CD4-positive, alpha-beta memory T cell (primary cell): ENCODE measurements around the gene PCDHGA6. TPM values are rescaled to one million over a fixed set of nuclear protein-coding genes. Genes with fewer than 3 reads are reported as not detected.
"Not testable (repeated sequence)": the region's sequence is repeated elsewhere in the genome, so short reads cannot be mapped to it uniquely, and the experiment has no call there.

Source experiments
- CTCF ChIA-PET: fragments of 350-600 bp; sonication (Branson Sonifier 250); formaldehyde crosslinking; loops from one replicate; lab custom pipeline; 2021; ENCODE audit warnings: inconsistent platforms; ENCODE audit not compliant: partially characterized antibody; lab: Charles Lee
- POLR2A ChIA-PET: fragments of 350-600 bp; sonication (Branson Sonifier 250); formaldehyde crosslinking; loops from one replicate; lab custom pipeline; 2021; ENCODE audit not compliant: partially characterized antibody; lab: Charles Lee
- DNase-seq, 5 donors: peaks; one replicate each; pipeline versions ENCODE4 v3.0.0 to v3.0.0-alpha.2; 2020 to 2022; ENCODE audit warnings: mixed read lengths in 1 of 5
- H3K27ac ChIP-seq: one replicate; pipeline ENCODE4 v1.7.0; 2013; ENCODE audit warnings: low read depth, low read length
- H3K27me3 ChIP-seq: 2 replicates; pipeline ENCODE4 v1.7.0; 2013; ENCODE audit warnings: mild to moderate bottlenecking, low read length, moderate library complexity; ENCODE audit not compliant: insufficient read depth
- H3K36me3 ChIP-seq: 2 replicates; pipeline ENCODE4 v1.7.0; 2013; ENCODE audit warnings: mild to moderate bottlenecking, low read length, moderate library complexity; ENCODE audit not compliant: insufficient read depth
- H3K4me1 ChIP-seq: 2 replicates; pipeline ENCODE4 v1.7.0; 2013; ENCODE audit warnings: mild to moderate bottlenecking, low read length, moderate library complexity; ENCODE audit not compliant: insufficient read depth
- H3K4me3 ChIP-seq, 2 donors: one replicate each; pipeline ENCODE4 v1.7.0; 2013; ENCODE audit warnings: low read length in 2 of 2, mild to moderate bottlenecking in 1 of 2
- H3K9me3 ChIP-seq, 2 donors: one replicate each; pipeline ENCODE4 v1.7.0; 2013; ENCODE audit warnings: low read length in 2 of 2, control low read depth in 1 of 2; ENCODE audit not compliant: control insufficient read depth in 1 of 2
- H3K27ac Mint-ChIP-seq, 7 donors: one replicate each; pipeline ENCODE4 v1.8.0; 2020 to 2021; ENCODE audit warnings: mixed read lengths in 7 of 7, mild to moderate bottlenecking in 6 of 7, inconsistent platforms in 3 of 7, moderate library complexity in 3 of 7
- H3K27me3 Mint-ChIP-seq, 2 donors: one replicate each; pipeline ENCODE4 v1.8.0; 2020 to 2021; ENCODE audit warnings: mixed read lengths in 2 of 2
- H3K36me3 Mint-ChIP-seq, 2 donors: one replicate each; pipeline ENCODE4 v1.8.0; 2020 to 2021; ENCODE audit warnings: mixed read lengths in 2 of 2, inconsistent platforms in 1 of 2, mild to moderate bottlenecking in 1 of 2
- H3K4me1 Mint-ChIP-seq, 4 donors: one replicate each; pipeline ENCODE4 v1.8.0; 2020 to 2021; ENCODE audit warnings: mixed read lengths in 4 of 4, mild to moderate bottlenecking in 1 of 4
- H3K4me3 Mint-ChIP-seq, 8 donors: one replicate each; pipeline ENCODE4 v1.8.0; 2020 to 2021; ENCODE audit warnings: mixed read lengths in 8 of 8, mild to moderate bottlenecking in 7 of 8, moderate library complexity in 6 of 8, inconsistent platforms in 3 of 8
- H3K9me3 Mint-ChIP-seq, 8 donors: one replicate each; pipeline ENCODE4 v1.8.0; 2020 to 2021; ENCODE audit warnings: mixed read lengths in 8 of 8, mild to moderate bottlenecking in 5 of 8, inconsistent platforms in 3 of 8, moderate library complexity in 1 of 8
- intact Hi-C: fragments of 100-400 bp; cut with micrococcal nuclease; formaldehyde crosslinking; loops from one replicate; pipeline ENCODE4 v1.15.1; 2023
- polyA plus RNA-seq, 2 donors: library from polyadenylated mRNA; unstranded; fragments of 300-500 nt; fragmentation: Illumina TruSeq; gene quantifications; one replicate each; pipeline ENCODE4 v1.2.3, GENCODE V29; 2021
- total RNA-seq, 2 experiments: library from RNA; stranded (reverse); gene quantifications; one replicate each; pipeline ENCODE4 v1.2.3, GENCODE V29; 2021

Gene PCDHGA6
- total and polyA plus RNA-seq, 4 experiments from 2014 or later, result 0.03 to 0.76 (median 0.50) TPM; not detected in 1

DNA sequence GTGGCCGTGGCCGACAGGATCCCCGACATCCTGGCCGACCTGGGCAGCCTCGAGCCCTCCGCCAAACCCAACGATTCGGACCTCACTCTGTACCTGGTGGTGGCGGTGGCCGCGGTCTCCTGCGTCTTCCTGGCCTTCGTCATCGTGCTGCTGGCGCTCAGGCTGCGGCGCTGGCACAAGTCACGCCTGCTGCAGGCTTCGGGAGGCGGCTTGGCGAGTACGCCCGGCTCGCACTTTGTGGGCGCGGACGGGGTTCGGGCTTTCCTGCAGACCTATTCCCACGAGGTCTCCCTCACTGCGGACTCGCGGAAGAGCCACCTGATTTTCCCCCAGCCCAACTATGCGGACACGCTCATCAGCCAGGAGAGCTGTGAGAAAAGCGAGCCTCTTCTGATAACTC is 27.7 kb upstream of the PCDHGA6 start:
- H3K4me1 ChIP-seq, H3K27me3 ChIP-seq, H3K4me3 Mint-ChIP-seq, DNase-seq, intact Hi-C loops, H3K27ac ChIP-seq, H3K9me3 ChIP-seq, H3K36me3 ChIP-seq, H3K4me1 Mint-ChIP-seq, POLR2A ChIA-PET, H3K4me3 ChIP-seq: not testable (repeated sequence)
- Mint-ChIP-seq H3K36me3 (peaks cover 5 to 12% of the 10 kb centered on the region in 2 donors), H3K9me3 (peaks cover 3 to 77% (median 64%) of the 10 kb centered on the region in 8 donors), H3K27me3 (peaks cover 33 to 44% of the 10 kb centered on the region in 2 donors), H3K27ac (peak overlapping the region in 1 of 7 donors; percentile 47)
- CTCF ChIA-PET, result interaction anchor here (1.4 kb wide), 1 partner anchor 221 kb away, joined by 6 read pairs; no protein-coding TSS in a partner anchor

GRCh38 chr5:141349917-141350619 is 23.6 kb upstream of the PCDHGA6 start, which contains the start of gene PCDHGB1:
PCDHGB1 (plus strand) TSS chr5:141350099; CDS start chr5:141350261, 162 bp downstream.
- Histone ChIP-seq H3K27me3 (no peaks in the 10 kb centered on the region), H3K4me3 (no peak within 1 kb of the TSS), H3K9me3 (peaks cover 0 to 3% of the 10 kb centered on the region in 2 donors), H3K36me3 (no peaks in the 10 kb centered on the region), H3K4me1 (no peaks in the 10 kb centered on the region), H3K27ac (no peak within 1 kb of the TSS)
- Mint-ChIP-seq H3K9me3 (peaks cover 0 to 61% (median 50%) of the 10 kb centered on the region in 8 donors), H3K4me1 (peaks cover 0 to 4% (median 2%) of the 10 kb centered on the region in 4 donors), H3K36me3 (peaks cover 4 to 10% of the 10 kb centered on the region in 2 donors), H3K27me3 (peaks cover 31 to 37% of the 10 kb centered on the region in 2 donors), H3K4me3 (peak within 1 kb of the TSS; percentile 19 to 81 (median 67)), H3K27ac (peak within 1 kb of the TSS in 1 of 7 donors; percentile 37)
- intact Hi-C loops, result loop anchor here (10.0 kb wide), 1 partner anchor 205 kb away; no protein-coding TSS in a partner anchor
- peak in 2 of 5 donors; percentile 15 to 32 for DNase-seq
- ChIA-PET POLR2A (no interaction called here), CTCF (interaction anchor here (0.7 to 1.4 kb wide), 3 partner anchors 11 to 163 kb away, joined by 3 to 5 read pairs (median 3); partner anchors contain the start of genes PCDHGA2 and TAF7)

DNA sequence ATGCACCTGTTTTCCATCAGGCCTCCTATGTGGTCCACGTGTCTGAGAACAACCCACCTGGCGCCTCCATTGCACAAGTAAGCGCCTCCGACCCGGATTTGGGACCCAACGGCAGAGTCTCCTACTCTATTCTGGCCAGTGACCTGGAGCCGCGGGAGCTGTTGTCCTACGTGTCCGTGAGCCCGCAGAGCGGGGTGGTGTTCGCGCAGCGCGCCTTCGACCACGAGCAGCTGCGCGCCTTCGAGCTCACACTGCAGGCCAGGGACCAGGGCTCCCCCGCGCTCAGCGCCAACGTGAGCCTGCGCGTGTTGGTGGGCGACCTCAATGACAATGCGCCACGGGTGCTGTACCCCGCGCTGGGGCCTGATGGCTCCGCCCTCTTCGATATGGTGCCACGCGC is 22.1 kb upstream of the PCDHGA6 start:
- H3K4me1 ChIP-seq, result no peaks in the 10 kb centered on the region
- intact Hi-C loops, result loop anchor here (10.0 kb wide), 1 partner anchor 203 kb away; no protein-coding TSS in a partner anchor
- H3K9me3 ChIP-seq, result peaks cover 0 to under 1% of the 10 kb centered on the region in 2 donors
- H3K36me3 ChIP-seq, result no peaks in the 10 kb centered on the region
- no peak overlapping the region for H3K27ac ChIP-seq
- H3K27me3 Mint-ChIP-seq, result peaks cover 36 to 42% of the 10 kb centered on the region in 2 donors
- H3K4me3 Mint-ChIP-seq, result no peak overlapping the region
- H3K27ac Mint-ChIP-seq, result no peak overlapping the region
- peaks cover 0 to 64% (median 51%) of the 10 kb centered on the region in 8 donors for H3K9me3 Mint-ChIP-seq
- peaks cover 2 to 6% of the 10 kb centered on the region in 2 donors for H3K36me3 Mint-ChIP-seq
- no peak overlapping the region for H3K4me3 ChIP-seq
- peaks cover 3% of the 10 kb centered on the region for H3K27me3 ChIP-seq
- ChIA-PET CTCF (no interaction called here), POLR2A (no interaction called here)
- no peak for DNase-seq
- H3K4me1 Mint-ChIP-seq, result peaks cover 0 to 4% (median 2%) of the 10 kb centered on the region in 4 donors

- Histone ChIP-seq H3K4me1 (no peaks in the 10 kb centered on the region), H3K4me3 (no peak within 1 kb of the TSS), H3K27ac (no peak within 1 kb of the TSS), H3K9me3 (no peaks in the 10 kb centered on the region), H3K36me3 (no peaks in the 10 kb centered on the region), H3K27me3 (peaks cover 11% of the 10 kb centered on the region)
- H3K9me3 Mint-ChIP-seq, result peaks cover 0 to 65% (median 47%) of the 10 kb centered on the region in 8 donors
- peaks cover 4 to 8% of the 10 kb centered on the region in 2 donors for H3K36me3 Mint-ChIP-seq
- DNase-seq, result peak in 1 of 5 donors; percentile 17
- H3K4me3 Mint-ChIP-seq, result peak within 1 kb of the TSS in 7 of 8 donors; percentile 33 to 58 (median 46)
- peaks cover 0 to 6% (median 3%) of the 10 kb centered on the region in 4 donors for H3K4me1 Mint-ChIP-seq
- peaks cover 41 to 44% of the 10 kb centered on the region in 2 donors for H3K27me3 Mint-ChIP-seq
- intact Hi-C loops, result loop anchor here (10.0 kb wide), 1 partner anchor 200 kb away; no protein-coding TSS in a partner anchor
- no peak within 1 kb of the TSS for H3K27ac Mint-ChIP-seq
- POLR2A ChIA-PET, result no interaction called here
- CTCF ChIA-PET, result interaction anchor here (1.7 to 2.2 kb wide), 2 partner anchors 15 to 209 kb away, joined by 5 read pairs; partner anchors contain the start of gene PCDHGB3
Observed at GRCh38 chr5:141354900-141355469, 18.7 kb upstream of the PCDHGA6 start, which contains the start of gene PCDHGA4. PCDHGA4 (plus strand) TSS chr5:141355021; CDS start chr5:141355108, 87 bp downstream.

DNA sequence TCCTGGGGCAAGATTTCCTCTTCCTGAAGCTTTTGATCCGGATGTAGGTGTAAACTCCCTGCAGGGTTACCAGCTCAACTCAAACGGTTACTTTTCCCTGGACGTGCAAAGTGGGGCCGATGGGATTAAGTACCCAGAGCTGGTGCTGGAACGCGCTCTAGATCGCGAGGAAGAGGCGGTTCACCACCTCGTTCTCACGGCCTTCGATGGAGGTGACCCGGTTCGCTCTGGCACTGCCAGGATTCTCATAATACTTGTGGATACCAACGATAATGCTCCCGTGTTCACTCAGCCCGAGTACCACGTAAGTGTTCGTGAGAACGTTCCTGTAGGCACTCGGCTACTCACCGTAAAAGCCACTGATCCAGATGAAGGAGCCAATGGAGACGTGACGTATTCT is 18.1 kb upstream of the PCDHGA6 start:
- Histone ChIP-seq H3K27ac (no peak overlapping the region), H3K4me1 (no peaks in the 10 kb centered on the region), H3K27me3 (peaks cover 11% of the 10 kb centered on the region), H3K9me3 (no peaks in the 10 kb centered on the region), H3K36me3 (no peaks in the 10 kb centered on the region), H3K4me3 (no peak overlapping the region)
- H3K27me3 Mint-ChIP-seq, result peaks cover 36 to 43% of the 10 kb centered on the region in 2 donors
- H3K4me1 Mint-ChIP-seq, result peaks cover 0 to 5% (median 2%) of the 10 kb centered on the region in 4 donors
- H3K36me3 Mint-ChIP-seq, result peaks cover 5 to 8% of the 10 kb centered on the region in 2 donors
- intact Hi-C loops, result loop anchor here (10.0 kb wide), 1 partner anchor 199 kb away; no protein-coding TSS in a partner anchor
- POLR2A ChIA-PET, result no interaction called here
- H3K9me3 Mint-ChIP-seq, result peaks cover 0 to 65% (median 50%) of the 10 kb centered on the region in 8 donors
- no peak for DNase-seq
- peak overlapping the region in 2 of 8 donors; percentile 10 to 25 for H3K4me3 Mint-ChIP-seq
- CTCF ChIA-PET, result interaction anchor here (1.7 to 2.2 kb wide), 2 partner anchors 14 to 208 kb away, joined by 5 read pairs; partner anchors contain the start of gene PCDHGB3
- H3K27ac Mint-ChIP-seq, result no peak overlapping the region

DNA sequence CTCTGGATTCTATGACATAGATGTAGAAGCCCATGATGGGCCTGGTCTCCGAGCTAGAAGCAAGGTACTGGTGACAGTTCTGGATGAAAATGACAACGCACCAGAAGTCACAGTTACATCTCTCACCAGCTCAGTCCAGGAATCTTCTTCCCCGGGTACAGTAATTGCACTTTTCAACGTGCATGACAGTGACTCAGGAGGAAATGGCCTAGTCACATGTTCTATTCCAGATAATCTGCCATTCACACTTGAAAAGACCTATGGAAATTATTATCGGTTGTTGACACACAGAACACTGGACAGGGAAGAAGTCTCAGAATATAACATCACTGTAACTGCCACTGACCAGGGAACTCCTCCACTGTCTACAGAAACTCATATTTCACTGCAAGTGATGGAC is 17.6 kb upstream of the PCDHGA6 start:
- Mint-ChIP-seq H3K27ac (no peak overlapping the region), H3K9me3 (peaks cover 0 to 65% (median 50%) of the 10 kb centered on the region in 8 donors), H3K4me1 (peaks cover 0 to 5% (median 2%) of the 10 kb centered on the region in 4 donors), H3K27me3 (peaks cover 40 to 43% of the 10 kb centered on the region in 2 donors), H3K36me3 (peaks cover 8 to 9% of the 10 kb centered on the region in 2 donors), H3K4me3 (no peak overlapping the region)
- Histone ChIP-seq H3K27ac (no peak overlapping the region), H3K4me1 (no peaks in the 10 kb centered on the region), H3K9me3 (peaks cover 0 to under 1% of the 10 kb centered on the region in 2 donors), H3K27me3 (peaks cover 11% of the 10 kb centered on the region), H3K4me3 (no peak overlapping the region), H3K36me3 (no peaks in the 10 kb centered on the region)
- ChIA-PET POLR2A (no interaction called here), CTCF (interaction anchor here (1.7 to 2.2 kb wide), 2 partner anchors 14 to 208 kb away, joined by 5 read pairs; partner anchors contain the start of gene PCDHGB3)
- intact Hi-C loops, result loop anchor here (10.0 kb wide), 1 partner anchor 199 kb away; no protein-coding TSS in a partner anchor
- DNase-seq, result no peak
